ENCODE data around the gene ANKRD40CL.

Gene ANKRD40CL

GRCh38 chr17:50719144-50719923, 48.0 kb downstream of the ANKRD40CL start, which contains the start of gene LUC7L3:
LUC7L3 (plus strand) TSS chr17:50719603; CDS start chr17:50719733, 130 bp downstream.
- DNase-seq (ENCODE audit: low read depth in 1 of 2, low spot score in 1 of 2): peak; percentile 90

- DNase-seq (ENCODE audit: low read depth in 1 of 2, low spot score in 1 of 2): no peak
These were observed 51.8 kb downstream of the ANKRD40CL start for GRCh38 chr17:50715471-50715870.

GRCh38 chr17:50712641-50713040, 54.7 kb downstream of the ANKRD40CL start:
- DNase-seq (ENCODE audit: low read depth in 1 of 2, low spot score in 1 of 2): no peak
